Caki2 (cell line): ENCODE measurements around the gene TSPAN32. TPM values are rescaled to one million over a fixed set of nuclear protein-coding genes. Genes with fewer than 3 reads are reported as not detected.
A peak's percentile ranks its signal among the peaks of the same experiment; 100 is the strongest.

Experiments
- DNase-seq: peaks from one replicate; pipeline ENCODE4 v3.0.0-alpha.2; 2015; ENCODE audit warnings: low read depth
- in situ Hi-C: cut with HindIII; loops from 2 replicates; pipeline ENCODE4 v1.10.0; 2016; ENCODE audit warnings: low sequenced_read_pairs, low pct_unique_long_range_greater_than_20kb, mixed read lengths
- total RNA-seq: library from RNA; depleted of rRNA; stranded (reverse); fragments of >200 nt; shearing (Covaris generic); gene quantifications from 2 replicates; pipeline ENCODE4 v1.2.3, GENCODE V29; 2014; ENCODE audit warnings: low replicate concordance

The TSPAN32 gene
- total RNA-seq, 1 experiment from 2014 or later, result not detected

DNA sequence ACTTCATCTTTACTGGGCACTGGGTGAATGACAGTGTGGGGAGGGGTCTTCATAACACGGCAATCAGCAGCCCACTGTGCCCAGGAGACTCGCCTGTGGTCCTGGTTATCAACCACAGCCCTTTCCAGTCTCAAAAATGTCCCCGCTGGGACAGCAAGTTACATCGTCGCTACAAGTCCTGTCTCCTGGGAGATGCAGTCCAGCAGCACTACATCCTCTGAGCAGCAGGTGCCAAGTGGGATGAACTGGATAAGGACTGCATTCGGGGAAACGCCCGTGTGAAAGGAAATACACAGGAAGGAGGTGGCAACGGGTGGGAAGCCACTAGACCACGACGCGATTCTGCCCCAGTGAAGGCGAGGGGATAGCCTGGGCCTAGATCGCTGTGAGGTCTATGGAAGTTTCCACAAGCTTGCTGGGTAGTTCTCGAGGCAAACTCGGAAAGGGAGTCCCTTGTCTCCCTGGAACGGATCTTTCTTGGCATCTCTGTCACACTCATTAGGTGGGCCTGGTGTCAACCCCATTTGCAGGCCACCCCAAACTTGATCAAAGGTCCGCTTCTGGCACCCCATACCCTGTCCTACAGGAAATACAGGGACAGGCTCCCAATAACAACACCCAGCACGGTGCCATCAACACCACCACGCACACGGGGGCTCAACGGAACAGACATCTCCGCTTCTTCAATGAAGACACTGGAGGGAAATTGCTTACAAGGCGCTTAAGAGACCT lies 35.8 kb upstream of the TSPAN32 start:
- DNase-seq, result no peak
- in situ Hi-C loops, result no loop called here

DNA sequence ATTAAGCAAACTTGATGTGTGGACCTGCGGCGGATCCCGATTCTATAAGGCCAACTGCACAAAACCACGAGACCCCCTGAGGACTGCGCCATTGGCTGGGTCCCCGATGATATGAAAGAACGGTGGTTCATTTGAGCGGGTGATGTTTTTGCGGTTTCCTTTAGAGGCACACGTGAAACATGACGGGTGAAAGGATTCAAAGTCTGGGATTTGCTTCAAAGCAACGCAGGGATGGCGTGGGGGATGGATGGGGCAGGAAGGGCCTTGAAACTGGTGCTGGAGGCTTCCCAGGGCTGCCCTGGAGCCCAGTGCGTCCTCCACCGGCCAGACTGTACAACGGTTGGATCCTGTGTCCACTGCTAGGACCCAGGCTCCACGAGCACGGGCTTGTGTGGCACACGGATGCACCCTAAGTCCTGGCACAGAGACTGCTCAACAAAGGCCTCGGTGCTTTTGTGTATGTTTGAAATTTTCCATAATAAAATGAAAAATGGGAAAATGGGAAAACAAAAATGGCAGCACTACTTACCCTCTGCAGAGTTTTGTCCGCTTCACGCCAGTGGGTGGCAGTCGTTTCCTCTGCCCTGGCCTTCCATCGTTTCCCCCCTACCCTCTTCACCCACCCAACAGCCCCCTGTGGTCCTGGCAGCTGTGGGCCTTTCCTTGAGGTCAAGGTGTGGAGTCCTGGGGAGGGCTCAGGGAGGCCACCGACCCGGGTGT lies 35.1 kb upstream of the TSPAN32 start:
- in situ Hi-C loops, result no loop called here
- no peak for DNase-seq

DNA sequence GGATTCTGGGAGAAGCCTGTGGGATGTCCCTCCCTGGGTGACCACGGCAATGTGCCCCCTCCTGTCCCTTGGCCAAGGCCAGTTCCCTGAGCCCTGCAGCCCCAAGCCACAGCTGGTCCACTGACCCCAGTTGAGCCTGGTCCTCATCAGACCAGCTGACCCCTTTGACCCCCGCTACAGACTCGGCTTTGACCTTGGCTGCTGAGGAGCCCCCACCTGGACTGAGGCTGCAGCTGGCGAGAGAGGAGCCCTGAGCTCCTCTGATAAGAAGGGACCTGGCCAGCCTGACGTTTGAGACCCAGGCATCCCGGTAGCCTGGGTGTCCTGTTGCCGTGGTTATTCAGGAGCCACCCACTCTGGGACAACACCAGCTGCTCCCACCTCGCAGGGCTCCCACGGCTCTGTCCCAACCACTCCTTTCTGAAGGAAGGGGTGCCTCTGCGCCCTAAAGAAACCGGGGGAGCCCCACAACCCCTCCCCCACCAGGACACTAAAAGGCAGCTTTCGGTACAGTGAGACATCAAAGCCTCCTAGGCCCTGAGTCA lies 34.4 kb upstream of the TSPAN32 start:
- in situ Hi-C loops, result no loop called here
- no peak for DNase-seq

DNA sequence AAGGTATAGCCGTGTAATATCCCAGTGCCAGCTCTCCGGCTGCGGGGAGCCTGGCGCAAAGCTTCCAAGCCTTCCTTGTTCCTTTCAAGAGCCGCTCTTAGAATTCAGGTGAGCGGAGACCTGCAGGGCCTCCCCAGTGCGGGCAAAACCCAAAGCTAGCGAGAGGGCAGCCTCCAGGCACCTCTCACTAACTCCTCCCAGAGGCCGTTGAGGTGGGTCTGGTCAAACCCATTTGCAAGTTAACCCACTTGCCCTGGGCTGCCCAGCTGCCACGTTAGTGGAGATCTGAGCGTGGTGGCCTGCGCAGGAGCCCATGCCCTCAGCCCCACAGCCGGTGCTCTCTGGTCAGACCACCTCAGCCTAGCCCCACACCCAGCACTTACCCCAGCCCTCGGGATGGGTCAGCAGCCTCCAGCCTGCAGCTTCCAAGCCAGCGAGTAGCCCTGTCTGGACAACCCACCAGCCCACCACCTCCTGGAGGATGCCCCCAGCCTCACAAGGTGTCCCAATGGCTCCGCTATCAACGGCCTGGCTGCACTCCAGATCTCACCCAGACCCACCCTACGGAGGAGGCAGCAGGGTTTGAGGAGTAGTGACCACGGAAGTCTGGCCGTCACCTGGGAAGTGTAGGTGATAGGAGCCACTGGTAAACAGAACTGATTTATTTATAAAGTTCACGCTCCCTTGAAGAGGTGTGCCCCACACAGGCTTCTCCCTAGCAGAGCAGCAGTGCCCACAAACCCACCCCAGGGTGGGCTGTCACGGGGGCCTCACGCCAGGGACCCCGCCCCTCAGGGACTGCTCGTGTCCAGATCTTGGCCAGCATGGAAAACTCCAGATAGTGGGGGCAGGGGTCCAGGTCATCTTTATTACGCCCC lies 33.7 kb upstream of the TSPAN32 start:
- in situ Hi-C loops, result no loop called here
- DNase-seq, result no peak

DNA sequence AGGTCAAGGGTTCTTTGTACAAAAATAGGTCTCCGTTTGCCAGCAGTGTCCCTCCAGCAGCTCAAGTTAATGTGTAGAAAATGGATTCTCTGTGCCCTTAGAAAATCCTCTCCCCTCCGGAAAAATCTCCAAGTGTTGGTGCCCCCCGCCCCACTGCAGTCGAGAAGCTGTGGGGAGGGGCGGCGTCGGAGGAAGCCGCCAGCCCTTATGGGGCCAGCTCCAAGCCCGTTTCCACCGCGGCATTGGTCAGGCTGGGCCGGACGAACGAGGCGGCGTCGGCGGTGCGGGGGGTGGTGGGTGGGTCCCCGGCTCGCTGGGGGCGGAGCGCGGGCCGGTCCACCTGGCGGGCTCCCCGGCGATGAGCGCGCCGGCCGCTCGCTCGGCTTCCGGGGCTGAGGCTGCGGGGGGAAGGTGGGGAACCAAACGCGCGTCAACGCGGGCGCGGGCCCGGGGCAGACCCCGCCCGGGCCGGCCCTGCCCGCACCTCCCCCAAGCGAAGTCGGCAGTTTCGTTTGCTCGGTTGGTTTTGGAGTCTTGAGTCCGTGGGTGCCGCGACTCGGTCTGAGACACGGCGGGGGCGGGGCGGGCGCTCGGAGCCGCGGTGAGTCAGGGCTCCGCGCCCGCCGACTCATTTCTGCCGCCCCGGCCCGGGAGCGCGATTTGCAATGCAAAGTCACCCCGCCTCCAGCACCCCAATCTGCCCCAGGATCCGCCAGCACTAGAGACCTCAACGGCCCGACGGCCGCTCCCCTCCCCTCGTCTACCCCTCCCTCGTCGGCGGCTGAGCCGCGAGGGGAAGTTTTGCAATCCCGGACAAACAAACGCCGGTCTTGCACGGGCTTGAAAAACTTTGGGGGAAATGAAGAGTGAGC lies 32.8 kb upstream of the TSPAN32 start:
- in situ Hi-C loops, result no loop called here
- peak; percentile 41 for DNase-seq

DNA sequence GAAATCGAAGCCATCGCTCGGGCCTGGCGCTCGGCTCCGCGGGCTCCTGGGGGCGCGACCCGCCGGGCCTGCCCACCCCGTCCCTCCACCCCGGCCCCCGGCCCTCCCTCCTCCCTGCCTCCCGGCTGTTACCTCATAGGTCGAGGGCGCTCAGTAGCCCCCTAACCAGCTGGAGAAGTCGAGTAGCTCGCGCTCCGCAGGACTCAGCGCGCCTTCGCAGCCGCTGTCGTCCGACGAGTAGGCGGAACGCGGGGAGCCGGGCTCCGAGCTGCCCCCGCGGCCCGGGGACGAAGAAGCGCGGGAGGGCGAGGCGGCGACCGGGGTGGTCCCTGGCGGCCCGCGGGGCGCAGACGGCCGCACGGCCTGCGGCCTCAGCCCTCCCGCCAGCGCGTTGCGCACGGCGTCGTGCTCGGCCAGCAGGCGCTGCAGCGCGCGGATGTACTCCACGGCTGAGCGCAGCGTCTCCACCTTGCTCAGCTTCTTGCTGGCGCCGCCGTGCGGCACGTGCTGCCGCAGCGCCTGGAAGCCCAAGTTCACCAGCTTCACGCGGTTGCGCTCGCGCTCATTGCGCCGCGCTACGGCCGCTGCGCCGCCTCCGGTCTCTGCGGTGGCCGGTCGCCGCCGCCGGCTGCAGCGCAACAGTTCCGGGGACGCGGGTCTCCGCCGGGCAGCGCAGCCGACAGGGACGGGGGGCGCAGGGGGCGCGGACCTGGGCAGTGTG lies 32.1 kb upstream of the TSPAN32 start:
- in situ Hi-C loops, result no loop called here
- DNase-seq, result no peak

DNA sequence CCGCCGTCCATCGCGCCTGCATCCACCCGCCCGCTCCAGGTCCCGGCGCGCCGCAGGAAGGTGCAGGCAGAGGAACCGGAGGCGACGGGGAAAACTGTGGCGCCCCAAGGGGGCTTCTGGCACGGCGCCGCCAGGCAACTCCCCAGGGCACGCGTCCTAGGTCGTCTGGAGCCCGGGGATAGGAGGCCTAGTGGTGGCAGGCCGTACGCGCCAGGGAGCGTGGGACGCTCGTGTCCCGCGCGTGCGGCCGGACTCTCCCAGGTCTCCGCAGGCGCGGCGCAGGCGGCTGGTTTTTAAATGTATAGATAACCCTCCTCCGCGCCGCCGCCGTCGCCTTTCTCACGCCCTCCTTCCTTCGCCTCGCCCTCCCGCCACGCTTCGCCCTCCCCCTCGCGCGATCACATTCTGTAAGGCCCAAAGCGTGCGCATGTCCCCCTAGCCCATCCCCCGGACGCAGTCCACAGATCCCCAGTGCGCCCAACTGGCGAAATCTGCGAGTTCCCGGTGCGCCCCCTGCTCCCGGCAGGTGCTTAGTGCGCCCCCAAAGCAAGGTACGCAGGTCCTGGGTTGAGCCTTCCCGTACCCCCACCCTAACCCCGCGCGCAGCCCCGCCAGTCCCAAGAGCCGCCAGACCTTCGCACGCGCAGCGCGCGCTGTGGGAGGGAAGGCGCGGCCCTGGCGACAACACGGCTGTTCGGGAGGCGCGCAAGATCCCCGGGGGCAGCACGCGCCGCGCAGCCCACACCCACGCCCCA lies 31.3 kb upstream of the TSPAN32 start, which contains the start of gene ASCL2:
ASCL2 (minus strand) TSS at position 267 of the 755 bp plus-strand sequence; CDS start at position 11, 256 bp downstream.
- in situ Hi-C loops, result no loop called here
- DNase-seq, result no peak

GRCh38 chr11:2271077-2271326 lies 30.8 kb upstream of the TSPAN32 start:
- no peak for DNase-seq
- in situ Hi-C loops, result no loop called here

- no peak for DNase-seq
- in situ Hi-C loops, result no loop called here
These were observed 30.2 kb upstream of the TSPAN32 start for GRCh38 chr11:2271327-2272227.

GRCh38 chr11:2272228-2272945 lies 29.4 kb upstream of the TSPAN32 start:
- in situ Hi-C loops, result no loop called here
- DNase-seq, result no peak

- no peak for DNase-seq
- in situ Hi-C loops, result no loop called here
These were observed 28.9 kb upstream of the TSPAN32 start for GRCh38 chr11:2272946-2273280.

- no peak for DNase-seq
- in situ Hi-C loops, result no loop called here
These were observed 28.5 kb upstream of the TSPAN32 start for GRCh38 chr11:2273311-2273710.

DNA sequence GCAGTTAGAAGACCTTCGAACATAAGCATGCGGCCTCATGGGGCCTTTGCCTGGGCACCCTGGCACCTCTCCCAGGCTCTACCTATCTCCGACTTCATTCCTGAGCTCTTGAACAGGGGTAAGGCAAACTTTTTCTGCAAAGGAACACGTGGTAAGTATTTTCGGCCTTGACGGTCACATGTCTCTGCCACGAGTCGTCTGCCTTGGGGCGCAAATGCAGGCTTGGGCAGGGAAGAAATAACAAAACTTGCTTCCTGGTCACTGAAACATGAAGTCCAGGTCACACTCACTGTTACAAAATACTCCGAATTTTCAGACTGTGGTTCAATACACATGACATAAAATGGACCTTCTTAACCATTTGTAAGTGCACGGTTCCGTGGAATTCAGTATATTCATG lies 28.0 kb upstream of the TSPAN32 start:
- in situ Hi-C loops, result no loop called here
- peak; percentile 14 for DNase-seq

DNA sequence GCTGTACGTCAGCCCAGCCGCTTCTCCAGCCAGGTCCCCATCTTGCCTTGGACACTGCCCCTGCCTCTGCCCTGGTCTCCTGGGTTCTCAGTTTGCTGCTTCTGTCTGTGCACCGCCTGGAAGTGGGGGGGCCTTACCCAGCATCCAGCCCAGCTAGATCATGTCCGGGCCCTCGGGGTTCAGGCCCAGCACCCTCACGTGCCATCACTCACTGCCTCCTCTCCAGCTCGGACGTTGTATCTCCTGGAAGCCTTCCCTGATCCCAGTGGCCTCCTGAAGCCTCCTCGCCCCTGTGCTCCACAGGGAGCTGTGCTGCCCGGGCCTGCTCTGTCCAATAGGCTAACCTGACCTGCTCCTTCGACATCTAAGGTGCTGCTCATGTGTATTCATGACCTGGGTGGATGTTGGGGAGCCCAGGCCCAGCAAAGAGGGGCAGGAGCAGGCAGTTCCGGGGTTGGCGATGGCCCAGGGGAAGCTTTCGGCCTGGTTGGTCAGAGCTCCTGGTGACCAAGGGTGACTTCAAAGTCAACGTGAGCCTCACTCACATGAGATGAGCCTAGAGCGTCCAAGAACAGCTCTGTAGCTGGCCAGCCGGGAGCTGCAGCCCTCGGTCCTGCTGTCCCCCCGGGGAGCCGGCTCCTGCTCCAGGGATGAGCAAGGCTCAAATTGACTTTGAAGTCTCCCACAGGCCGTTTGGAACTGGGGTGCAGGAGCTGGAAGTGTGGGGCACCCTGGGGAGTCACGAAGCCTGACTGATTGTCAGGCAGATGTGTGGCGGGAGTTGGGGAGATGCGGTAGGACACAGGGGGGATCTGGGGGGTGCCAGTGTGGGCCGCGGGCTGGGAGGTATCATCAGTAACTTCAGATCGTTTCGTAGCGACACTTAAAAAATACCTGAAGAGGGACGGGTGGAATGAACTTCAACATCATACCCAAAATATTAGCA lies 26.2 kb upstream of the TSPAN32 start:
- DNase-seq, result no peak
- in situ Hi-C loops, result no loop called here
